ENCODE data around the gene CPNE7.

- TF ChIP-seq ZNF274 (IDR thresholded peaks at IDR 0.05; ENCODE audit: low read length), result no peak
- no peak for TF ChIP-seq ZNF274 (tag by site-specific recombination; IDR thresholded peaks at IDR 0.05; ENCODE audit: borderline replicate concordance)
- no peak for TF ChIP-seq YY1 (tag by site-specific recombination; IDR thresholded peaks at IDR 0.05)
- TF ChIP-seq BCL11A (tag by site-specific recombination; IDR thresholded peaks at IDR 0.05; ENCODE audit: low read depth), result no peak
- no peak for TF ChIP-seq SETDB1 (IDR thresholded peaks at IDR 0.05; ENCODE audit: insufficient read length, low read length)
- no peak for TF ChIP-seq INSM2 (tag by site-specific recombination; IDR thresholded peaks at IDR 0.05)
- no peak for TF ChIP-seq CTCF (tag by site-specific recombination; IDR thresholded peaks at IDR 0.05)
- TF ChIP-seq ZNF530 (tag by site-specific recombination; IDR thresholded peaks at IDR 0.05; ENCODE audit: low read depth), result no peak
- no peak for TF ChIP-seq ZBTB7A (tag by site-specific recombination; IDR thresholded peaks at IDR 0.05; ENCODE audit: low read depth)
- no peak for TF ChIP-seq ZNF792 (tag by site-specific recombination; IDR thresholded peaks at IDR 0.05)
- no peak for TF ChIP-seq ZSCAN5A (tag by site-specific recombination; IDR thresholded peaks at IDR 0.05)
- no peak for TF ChIP-seq ZBTB20 (tag by site-specific recombination; IDR thresholded peaks at IDR 0.05)
- no peak for TF ChIP-seq ZSCAN30 (tag by site-specific recombination; IDR thresholded peaks at IDR 0.05)
These were observed 35.0 kb upstream of the CPNE7 start for GRCh38 chr16:89540557-89540956.

Measured in HEK293 (cell line).